Adipose tissue (tissue), 3 donors: ENCODE results near the gene SETX. TPM values are rescaled to one million over a fixed set of nuclear protein-coding genes. Genes with fewer than 3 reads are reported as not detected.

Source experiments
- H3K27ac ChIP-seq: one replicate; pipeline ENCODE4 v1.5.1; 2013; ENCODE audit warnings: low read depth, low read length
- WGBS, 3 donors: extraction: QIAGEN DNeasy Blood & Tissue Kit; methylation state at CpG; one replicate each; pipeline ENCODE4 v1.1.7; 2013; 5-methylcytosine and 5-hydroxymethylcytosine counted together
- polyA plus RNA-seq, 3 donors: library from polyadenylated mRNA; stranded (reverse); fragments of 200-250 nt; gene quantifications; one replicate each; pipeline ENCODE4 v1.2.3, GENCODE V29; 2013
- donor health status: healthy with polysubstance abuse.
- donor health status: Bipolar disorder and iron deficiency.
- donor health status: healthy.

SETX gene
- polyA plus RNA-seq, 3 donors = 9.0 to 17.1 (median 15.1) TPM

DNA sequence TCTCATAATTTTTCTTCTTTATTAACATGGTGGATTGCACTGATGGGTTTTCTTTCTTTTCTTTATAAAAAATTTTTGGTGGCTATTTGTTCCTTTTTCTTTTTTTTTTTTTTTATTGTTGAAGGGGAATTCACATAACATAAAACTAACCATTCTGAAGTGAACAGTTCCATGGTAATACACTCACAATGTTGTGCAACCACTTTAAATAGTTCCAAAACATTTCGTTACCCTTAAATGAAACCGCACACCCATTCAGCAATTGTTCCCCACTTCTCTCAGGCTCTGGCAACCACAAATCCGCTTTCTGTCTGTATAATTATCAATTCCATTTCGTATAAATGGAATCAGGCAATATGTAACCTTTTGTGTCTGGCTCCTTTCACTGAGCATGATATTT lies 11.7 kb upstream of the SETX start:
- WGBS, 3 donors = 75 to 87% (median 81%) methylated on average over 4 of the region's 4 CpGs
- H3K27ac ChIP-seq = no peak overlapping the region

DNA sequence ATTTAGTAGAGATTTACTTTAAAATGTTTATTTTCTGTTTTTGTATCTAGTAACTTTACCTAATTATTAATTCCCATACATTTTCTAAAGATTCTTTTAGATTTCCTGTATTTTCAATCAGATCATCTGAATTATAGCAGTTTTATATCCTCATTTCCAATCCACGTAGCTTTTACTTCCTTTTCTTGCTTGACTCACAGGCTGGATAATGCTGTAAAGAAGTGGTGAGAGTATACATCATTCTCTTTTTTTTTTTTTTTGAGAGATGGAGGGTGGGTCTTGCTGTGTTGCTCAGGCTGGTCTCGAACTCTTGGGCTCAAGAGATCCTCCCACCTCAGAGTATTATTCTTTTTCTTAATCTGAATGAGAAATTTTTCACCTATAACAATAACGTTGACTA lies 11.2 kb upstream of the SETX start:
- WGBS, 3 donors = 59 to 70% (median 61%) methylated on average over 3 of the region's 3 CpGs
- H3K27ac ChIP-seq = no peak overlapping the region

DNA sequence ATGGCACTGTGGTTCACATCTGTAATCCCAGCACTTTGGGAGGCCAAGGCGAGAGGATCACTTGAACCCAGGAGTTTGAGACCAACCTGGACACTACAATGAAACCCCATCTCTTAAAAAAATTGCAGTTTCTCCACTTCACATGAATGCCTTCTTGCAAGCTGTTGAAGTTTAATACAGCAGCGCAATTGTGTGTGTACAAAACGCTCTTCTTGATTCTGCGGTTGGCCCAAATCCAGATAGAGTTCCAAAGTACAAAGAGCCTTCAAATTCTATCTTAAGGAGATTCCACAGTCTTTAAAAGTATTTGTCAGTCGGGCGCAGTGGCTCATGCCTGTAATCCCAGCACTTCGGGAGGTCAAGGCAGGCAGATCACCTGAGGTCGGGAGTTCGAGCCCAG lies 9.3 kb upstream of the SETX start:
- 87 to 95% (median 91%) methylated on average over 9 of the region's 9 CpGs for WGBS, 3 donors
- no peak overlapping the region for H3K27ac ChIP-seq

DNA sequence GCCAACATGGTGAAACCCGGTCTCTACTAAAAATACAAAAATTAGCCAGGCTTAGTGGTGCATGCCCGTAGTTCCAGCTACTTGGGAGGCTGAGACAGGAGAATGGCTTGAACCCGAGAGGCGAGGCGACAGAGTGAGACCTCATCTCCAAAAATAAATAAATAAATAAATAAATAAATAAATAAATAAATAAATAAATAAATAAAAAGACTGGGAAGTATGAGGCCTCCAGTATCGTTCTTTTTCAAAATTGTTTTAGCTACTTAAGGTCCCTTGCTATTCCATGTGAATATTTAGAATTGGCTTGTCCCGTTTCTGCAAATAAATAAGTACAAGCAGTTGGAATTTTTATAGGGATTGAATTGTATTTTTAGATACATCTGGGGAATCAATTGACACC lies 3.0 kb upstream of the SETX start:
- 84 to 90% (median 89%) methylated on average over 7 of the region's 7 CpGs for WGBS, 3 donors

DNA sequence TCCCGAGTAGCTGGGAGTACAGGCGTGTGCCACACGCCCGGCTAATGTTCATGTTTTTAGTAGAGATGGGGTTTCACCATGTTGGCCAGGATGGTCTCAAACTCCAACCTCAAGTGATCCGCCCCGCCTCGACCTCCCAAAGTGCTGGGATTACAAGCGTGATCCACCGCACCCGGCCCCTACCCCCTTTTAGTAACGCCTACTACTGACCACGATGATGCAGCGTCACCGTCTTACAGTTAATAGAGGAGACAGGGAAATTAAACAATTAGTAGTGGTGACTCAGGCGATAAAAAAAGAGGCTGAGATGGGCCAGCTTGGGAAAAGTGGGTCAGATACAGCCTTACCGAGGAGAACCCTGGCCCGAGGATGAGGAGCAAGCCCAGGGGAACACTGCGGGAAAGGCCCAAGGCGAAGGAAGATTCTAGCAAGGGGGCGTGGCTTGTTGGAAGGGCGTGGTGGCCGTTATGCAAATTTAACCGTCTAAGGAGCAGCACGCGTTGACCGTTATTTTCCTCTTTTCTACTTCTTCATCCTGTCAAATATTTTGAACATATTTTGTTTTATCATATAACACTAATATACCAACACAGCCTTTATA lies 1.6 kb upstream of the SETX start:
- 90 to 93% (median 90%) methylated on average over 26 of the region's 26 CpGs for WGBS, 3 donors

More for the DNA sequence above, 3.0 kb upstream of the SETX start:
- no peak overlapping the region for H3K27ac ChIP-seq

DNA sequence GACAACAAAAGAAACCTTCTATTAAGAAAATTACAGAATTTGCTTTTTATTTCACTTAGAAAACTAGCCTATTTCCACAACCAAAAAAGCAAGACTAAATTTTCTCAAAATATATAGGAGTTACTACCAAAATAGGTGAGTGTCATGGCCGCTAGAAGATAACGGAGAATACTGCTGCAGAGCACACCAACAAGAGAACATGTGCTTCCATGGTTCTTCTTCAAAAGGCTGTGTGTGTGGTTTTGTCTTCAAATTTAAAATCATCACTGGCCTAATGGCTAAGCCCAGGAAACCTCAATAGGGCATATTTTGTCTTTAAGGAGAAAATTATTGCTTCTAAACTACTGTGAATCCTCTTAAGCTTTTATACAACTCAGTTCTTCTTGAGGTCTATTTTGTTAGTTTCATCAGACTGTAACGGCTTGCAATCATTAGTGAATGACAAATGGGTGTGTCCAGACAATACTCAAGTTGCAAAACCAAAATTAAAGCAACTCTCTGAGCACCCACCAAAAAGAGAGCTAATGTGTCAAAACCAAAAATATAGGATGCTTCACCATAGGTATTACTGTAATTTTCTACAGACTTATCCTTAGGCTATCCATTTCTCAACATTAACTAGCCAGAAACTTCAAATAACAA lies 3.3 kb downstream of the SETX start:
- WGBS, 3 donors = 47 to 65% (median 53%) methylated on average over 3 of the region's 3 CpGs
- no peak overlapping the region for H3K27ac ChIP-seq

More for the DNA sequence above, 1.6 kb upstream of the SETX start:
- no peak overlapping the region for H3K27ac ChIP-seq

DNA sequence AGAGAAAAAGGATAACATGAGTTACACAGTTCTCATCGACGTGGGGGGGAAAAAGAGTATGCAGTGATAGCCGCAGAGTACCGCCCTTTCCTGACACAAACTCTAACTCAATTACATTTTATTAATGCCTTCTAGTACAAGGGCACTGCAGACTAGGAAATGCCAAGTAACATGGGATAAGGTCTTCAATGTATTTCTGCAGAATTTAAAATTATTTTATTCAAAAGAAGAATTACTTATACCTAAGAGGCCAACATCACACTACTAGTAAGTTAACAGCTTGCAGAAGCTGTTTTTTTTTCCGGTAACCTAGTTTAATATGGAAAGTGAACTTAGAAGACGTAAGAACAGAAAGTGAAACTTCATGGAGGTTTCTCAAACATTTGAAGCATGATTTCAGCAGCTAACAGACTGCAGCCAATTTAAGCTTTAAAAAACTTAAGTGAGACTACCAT lies 3.9 kb downstream of the SETX start:
- WGBS, 3 donors = 13 to 59% (median 19%) methylated on average over 6 of the region's 6 CpGs
- H3K27ac ChIP-seq = no peak overlapping the region

DNA sequence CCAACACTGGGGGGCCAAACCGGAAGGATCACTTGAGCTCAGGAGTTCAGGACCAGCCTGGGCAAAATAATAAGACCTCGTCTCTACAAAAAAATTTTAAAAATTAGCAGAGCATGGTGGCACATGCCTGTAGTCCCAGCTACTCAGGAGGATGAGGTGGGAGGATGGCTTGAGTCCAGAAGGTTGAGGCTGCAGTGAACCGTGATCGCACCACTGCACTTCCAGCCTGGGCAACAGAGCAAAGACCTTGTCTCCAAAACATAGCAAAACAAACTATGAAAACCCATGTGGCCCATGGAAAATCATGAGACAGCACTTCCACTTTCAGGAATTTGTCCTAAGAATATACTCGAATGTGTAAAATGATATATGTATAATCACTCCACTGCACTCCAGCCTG lies 6.1 kb downstream of the SETX start:
- no peak overlapping the region for H3K27ac ChIP-seq
- WGBS, 3 donors = 61 to 69% (median 63%) methylated on average over 5 of the region's 5 CpGs

DNA sequence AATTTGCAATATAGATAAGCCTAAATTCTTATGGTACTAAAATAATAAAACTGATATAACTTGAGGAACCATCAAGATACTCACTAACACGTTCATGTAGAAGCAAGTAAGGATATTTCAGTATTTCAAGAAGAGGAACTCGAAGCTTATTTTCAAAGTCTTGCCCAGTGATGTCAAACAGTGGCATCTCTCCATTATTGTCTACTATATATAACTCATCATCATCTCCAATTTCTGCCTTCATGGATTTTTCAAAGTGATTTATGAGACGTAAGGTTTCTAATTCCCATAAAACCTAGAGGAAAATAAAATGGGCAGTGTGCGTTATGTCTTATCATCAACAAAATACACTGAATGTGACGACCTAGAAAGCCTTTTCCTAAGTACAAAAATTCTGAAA lies 8.6 kb downstream of the SETX start:
- 86 to 88% (median 88%) methylated on average over 5 of the region's 5 CpGs for WGBS, 3 donors
- H3K27ac ChIP-seq = no peak overlapping the region

DNA sequence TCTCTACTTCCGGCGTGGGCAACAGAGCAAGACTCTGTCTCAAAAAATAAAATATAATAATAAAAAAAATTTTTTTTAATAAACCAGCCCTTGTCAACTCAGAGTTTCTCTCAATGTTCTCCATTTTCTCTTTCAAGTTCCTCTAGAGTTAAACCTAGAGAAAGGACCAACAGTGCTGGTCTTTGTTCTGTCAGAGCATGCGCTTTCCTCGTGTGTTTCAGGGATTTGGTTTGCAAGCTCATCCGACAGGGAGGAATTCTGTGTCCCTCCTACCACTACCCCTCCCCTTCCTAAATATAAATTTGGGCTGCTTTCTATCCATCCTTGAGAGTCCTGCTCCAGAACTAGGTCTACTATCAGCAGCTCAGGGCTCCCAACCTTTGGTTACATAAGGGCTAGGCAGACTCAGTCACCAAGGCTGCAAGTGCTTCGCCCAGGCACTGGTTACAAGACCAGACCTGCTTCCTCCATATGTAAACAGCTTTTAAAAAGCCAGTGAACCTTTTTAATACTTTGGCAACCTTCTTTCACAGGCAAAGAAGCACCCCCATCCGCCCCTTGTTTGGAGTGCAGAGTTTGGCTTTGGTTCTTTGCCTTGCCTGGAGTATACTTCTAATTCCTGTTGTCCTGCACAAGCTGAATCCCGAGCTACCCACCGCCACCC lies 13.5 kb downstream of the SETX start:
- no peak overlapping the region for H3K27ac ChIP-seq
- WGBS, 3 donors = 91 to 96% (median 92%) methylated on average over 9 of the region's 9 CpGs

DNA sequence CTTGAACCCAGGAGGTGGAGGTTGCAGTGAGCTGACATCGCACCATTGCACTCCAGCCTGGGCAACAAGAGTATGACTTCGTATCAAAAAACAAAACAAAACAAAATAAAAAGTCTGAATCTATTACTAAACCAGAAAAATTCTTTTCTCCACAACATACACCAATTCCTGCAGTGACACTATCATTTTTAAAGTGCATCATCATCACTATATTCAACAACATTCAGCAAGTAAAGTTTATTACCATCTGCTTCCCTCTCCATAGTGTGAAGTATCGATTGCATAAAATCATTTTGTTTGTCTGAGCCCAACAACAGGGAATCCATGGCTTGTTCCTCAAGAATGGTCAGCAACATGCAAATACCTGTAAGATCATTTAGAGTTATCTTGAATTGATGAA lies 20.4 kb downstream of the SETX start:
- no peak overlapping the region for H3K27ac ChIP-seq
- 97 to 98% (median 98%) methylated on average over 3 of the region's 3 CpGs for WGBS, 3 donors

DNA sequence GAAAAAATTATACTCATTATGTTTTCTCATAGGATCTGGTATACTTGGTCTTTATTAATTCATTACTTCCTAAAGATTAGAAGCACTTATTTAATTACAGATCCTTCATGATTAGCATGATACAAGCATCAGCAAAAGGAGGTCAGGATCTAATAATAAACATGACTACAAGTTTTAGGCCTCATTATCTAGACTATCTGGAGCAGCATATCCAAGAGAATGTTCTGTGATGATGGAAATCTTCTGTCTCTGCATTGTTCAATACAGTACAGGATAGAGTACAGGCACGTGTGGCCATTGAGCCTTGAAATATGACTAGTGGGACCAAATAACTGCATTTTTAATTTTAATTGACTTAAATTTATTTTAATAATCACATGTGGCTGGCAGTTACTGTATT lies 21.2 kb downstream of the SETX start:
- H3K27ac ChIP-seq = no peak overlapping the region
- 91 to 94% (median 92%) methylated on average over 1 of the region's 1 CpG for WGBS, 3 donors

DNA sequence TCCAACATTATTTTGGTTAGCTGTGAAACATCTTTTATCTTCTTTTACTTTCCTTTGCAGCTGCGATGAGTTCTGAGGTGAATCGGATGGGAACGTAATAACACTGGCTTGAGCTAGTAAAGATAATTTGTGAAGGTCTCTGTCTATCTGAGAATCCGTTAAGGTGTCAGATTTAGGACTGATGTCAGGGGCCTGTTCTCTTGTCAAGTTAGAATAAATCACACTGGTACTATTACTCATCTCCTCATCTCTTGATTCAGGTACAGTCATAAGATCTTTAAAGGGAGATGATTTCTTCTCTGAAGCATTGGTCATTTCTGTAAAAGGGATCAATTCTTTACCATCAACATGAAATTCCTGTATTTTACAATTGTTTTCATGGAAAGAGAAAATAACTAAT lies 26.2 kb downstream of the SETX start:
- WGBS, 3 donors = 97 to 98% (median 97%) methylated on average over 4 of the region's 4 CpGs
- no peak overlapping the region for H3K27ac ChIP-seq

DNA sequence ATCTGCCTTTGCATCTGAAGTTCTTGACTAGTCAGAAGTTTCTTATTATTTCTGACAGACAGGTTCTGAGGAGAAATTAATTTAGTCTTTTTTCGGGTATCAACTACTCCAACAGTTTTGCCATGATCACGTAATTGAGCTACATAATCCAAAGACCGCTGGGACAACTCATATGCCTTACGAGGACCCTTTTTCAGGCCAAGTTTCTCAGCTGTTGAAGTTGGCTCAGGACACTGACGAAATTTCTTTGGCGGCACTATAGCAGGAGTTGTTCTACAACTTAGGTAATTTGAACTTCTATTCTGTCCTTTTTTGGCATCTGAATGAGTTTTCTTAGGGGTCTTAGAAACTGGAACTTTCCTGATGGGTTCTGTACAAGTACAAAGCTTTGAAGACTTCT lies 27.2 kb downstream of the SETX start:
- no peak overlapping the region for H3K27ac ChIP-seq
- 94 to 99% (median 97%) methylated on average over 6 of the region's 6 CpGs for WGBS, 3 donors

DNA sequence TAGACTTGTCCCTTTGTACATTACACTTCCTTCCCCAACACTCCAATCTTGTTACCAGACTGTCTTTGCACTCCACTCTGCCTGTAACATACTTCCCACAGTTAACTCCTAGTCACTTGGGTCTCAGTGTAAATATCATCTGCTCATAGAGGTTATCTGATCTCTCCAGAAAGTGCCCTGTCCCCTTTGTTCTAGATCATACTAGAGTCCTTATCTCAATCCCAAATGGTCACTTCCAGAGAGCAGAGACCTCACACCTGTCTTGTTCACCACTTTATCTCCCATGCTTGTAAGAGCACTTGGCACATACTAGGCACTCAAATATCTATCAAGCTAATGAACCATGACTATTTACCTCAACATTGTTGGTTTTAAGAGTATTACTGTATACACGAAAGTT lies 30.4 kb downstream of the SETX start:
- no peak overlapping the region for H3K27ac ChIP-seq
- WGBS, 3 donors = 73 to 100% (median 89%) methylated on average over 1 of the region's 1 CpG

DNA sequence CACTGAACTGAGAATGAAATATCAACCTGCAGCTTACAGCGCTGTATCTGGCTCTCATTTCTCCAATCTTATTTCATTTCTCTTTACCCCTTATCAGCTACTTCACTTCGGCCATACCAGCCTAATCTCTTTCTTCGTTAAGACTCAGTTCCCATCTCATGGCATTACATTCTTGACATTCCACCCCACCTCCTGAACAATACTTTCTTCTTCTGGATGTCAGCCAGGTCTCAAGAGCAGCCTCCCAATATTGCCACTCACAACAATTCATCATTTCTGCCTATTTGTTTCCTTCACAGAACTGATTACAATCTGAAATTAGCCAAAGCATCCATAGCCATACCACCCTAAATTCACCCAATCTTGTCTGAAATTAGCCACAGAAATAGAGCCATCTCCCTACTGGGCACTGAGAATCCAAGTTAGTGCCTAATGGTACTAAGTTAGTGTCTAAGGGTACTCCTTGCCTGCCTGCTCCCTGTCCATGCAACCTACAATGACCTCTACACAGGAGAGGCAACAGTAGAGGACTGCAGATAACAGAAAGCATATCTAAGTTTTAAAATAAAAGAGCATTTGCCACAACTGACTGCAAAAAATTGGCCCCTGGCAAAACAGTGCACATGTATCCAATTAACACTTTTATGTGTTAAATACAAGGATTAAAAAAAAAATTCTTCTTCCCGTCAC lies 35.2 kb downstream of the SETX start:
- whole genome bisulfite sequencing, 3 donors = 62 to 80% (median 80%) methylated on average over 4 of the region's 4 CpGs
- H3K27ac ChIP-seq = no peak overlapping the region

DNA sequence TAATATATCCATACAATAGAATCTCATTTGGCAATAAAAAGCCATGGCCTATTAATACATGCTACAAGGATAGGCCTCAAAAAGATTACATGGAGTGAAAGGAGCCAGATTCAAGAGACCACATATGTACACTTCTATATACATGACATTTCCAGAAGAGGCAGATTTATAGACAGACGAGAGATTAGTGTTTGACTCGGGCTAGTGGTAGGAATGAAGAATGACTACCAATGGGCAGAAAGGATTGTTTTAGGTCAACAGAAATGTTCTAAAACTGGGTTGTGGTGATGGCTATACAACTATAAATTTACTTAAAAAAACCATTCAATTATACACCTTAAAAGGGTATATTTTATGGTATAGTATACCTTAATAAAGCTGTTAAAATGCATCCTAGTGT lies 41.9 kb downstream of the SETX start:
- 90 to 95% (median 91%) methylated on average over 2 of the region's 2 CpGs for WGBS, 3 donors
- H3K27ac ChIP-seq = no peak overlapping the region

DNA sequence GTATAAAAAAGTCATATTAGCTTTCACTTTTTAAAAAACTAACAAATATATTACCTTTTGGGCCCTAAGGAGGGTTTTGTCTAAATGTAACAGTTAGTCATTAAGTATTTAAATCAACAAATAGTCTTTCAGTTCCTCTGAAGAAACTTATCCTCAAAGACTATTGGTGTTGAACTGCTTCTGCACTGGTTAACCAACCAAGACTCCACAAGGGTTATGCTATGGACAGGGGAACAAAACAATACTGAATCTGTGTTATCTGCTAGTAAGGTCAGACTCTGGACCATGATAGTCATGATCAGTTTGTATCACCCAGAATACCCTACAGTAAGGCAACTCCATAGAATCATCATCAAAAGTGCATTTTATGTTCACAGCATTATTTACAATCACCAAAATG lies 42.4 kb downstream of the SETX start:
- no peak overlapping the region for H3K27ac ChIP-seq

DNA sequence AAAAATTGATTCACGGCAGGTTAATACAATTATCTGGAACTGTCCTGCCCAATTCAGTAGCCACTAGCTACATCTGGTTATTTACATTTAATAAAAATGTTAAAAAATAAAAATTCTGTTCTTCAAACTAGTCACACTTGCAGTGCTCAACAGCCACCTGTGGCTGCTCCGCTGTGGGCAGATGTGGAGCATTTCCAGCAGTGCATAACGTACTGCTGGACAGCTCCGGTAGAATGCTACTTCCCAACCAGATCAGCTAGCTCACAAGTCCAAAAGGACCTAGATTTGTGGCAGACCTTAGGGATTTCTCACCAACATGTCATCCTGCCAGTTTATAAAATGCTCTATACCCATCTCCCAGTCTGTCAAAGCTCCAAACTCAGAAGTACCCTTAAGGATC lies 42.8 kb downstream of the SETX start:
- WGBS, 3 donors = 88 to 95% (median 91%) methylated on average over 4 of the region's 4 CpGs
- no peak overlapping the region for H3K27ac ChIP-seq
